Mucosa of descending colon (tissue), 3 donors: ENCODE data around the gene HMCN2. TPM values are rescaled to one million over a fixed set of nuclear protein-coding genes. Genes with fewer than 3 reads are reported as not detected.

Experiments
- ATAC-seq: fragments of 200-7000 bp; cut with Tn5 transposase; one replicate; pipeline ENCODE4 v1.9.1; 2020; ENCODE audit warnings: mild to moderate bottlenecking, moderate library complexity
- DNase-seq, 3 donors: peaks; one replicate each; pipeline ENCODE4 v3.0.0-alpha.2; 2020
- H3K36me3 ChIP-seq: fragments of 200-600 bp; one replicate; pipeline ENCODE4 v1.8.0; 2021; ENCODE audit warnings: low read depth, mild to moderate bottlenecking
- H3K4me1 ChIP-seq: fragments of 200-600 bp; one replicate; pipeline ENCODE4 v1.8.0; 2021; ENCODE audit warnings: low read depth, mild to moderate bottlenecking
- H3K4me3 ChIP-seq: fragments of 200-600 bp; one replicate; pipeline ENCODE4 v1.8.0; 2021; ENCODE audit warnings: mild to moderate bottlenecking
- H3K9me3 ChIP-seq: fragments of 200-600 bp; one replicate; pipeline ENCODE4 v1.8.0; 2021; ENCODE audit warnings: mild to moderate bottlenecking
- CTCF ChIP-seq: fragments of 200-600 bp; IDR thresholded peaks from one replicate; pipeline ENCODE4 v1.8.0; 2022; ENCODE audit warnings: antibody characterized with exemption, mild to moderate bottlenecking
- intact Hi-C, 2 donors: fragments of 100-400 bp; cut with DNase I in 1 of 2; cut with micrococcal nuclease in 1 of 2; formaldehyde crosslinking; loops; one replicate each; pipeline versions ENCODE4 v1.11.0 to v1.11.1; 2022; cut with DNase I, micrococcal nuclease
- total RNA-seq, 3 donors: library from RNA; stranded (reverse); fragmentation: NEBNext Ultra II Directional in 2 of 3; extraction: Animal tissue kit (Norgen Biotek cat#: 25700) in 2 of 3; gene quantifications; one replicate each; pipeline versions ENCODE4 v1.2.1 to v1.2.4, GENCODE V29; 2021 to 2023
- donor health status: DM: no; HTN: no; CAD: no; lungs with moderate emphysema.
- donor health status: DM: no; HTN: no; CAD: no.
- donor health status: DM: no; HTN: yes; CAD: no.

HMCN2 gene
- total RNA-seq, 3 donors from 2014 or later, result 28.1 to 40.5 (median 33.2) TPM

- ATAC-seq, result no peak
- peak in 1 of 3 donors; percentile 36 for DNase-seq
- Histone ChIP-seq H3K4me1 (no peaks in the 10 kb centered on the region), H3K9me3 (no peaks in the 10 kb centered on the region), H3K4me3 (no peak overlapping the region), H3K36me3 (no peaks in the 10 kb centered on the region)
- intact Hi-C loops, result loop anchor here in 1 of 2 donors (5.0 kb wide), 1 partner anchor 224 kb away; no protein-coding TSS in a partner anchor
- no peak for TF ChIP-seq CTCF
Observed at GRCh38 chr9:130458027-130458803, 192.7 kb downstream of the HMCN2 start.

GRCh38 chr9:130458804-130459067 is 193.2 kb downstream of the HMCN2 start:
- ATAC-seq, result no peak
- H3K4me3 ChIP-seq, result no peak overlapping the region
- no peaks in the 10 kb centered on the region for H3K36me3 ChIP-seq
- DNase-seq, result no peak
- TF ChIP-seq CTCF, result no peak
- H3K4me1 ChIP-seq, result no peaks in the 10 kb centered on the region
- H3K9me3 ChIP-seq, result no peaks in the 10 kb centered on the region
- intact Hi-C loops, result loop anchor here in 1 of 2 donors (5.0 kb wide), 1 partner anchor 224 kb away; no protein-coding TSS in a partner anchor

GRCh38 chr9:130459151-130459550 is 193.6 kb downstream of the HMCN2 start:
- H3K4me3 ChIP-seq, result no peak overlapping the region
- TF ChIP-seq CTCF, result no peak
- intact Hi-C loops, result loop anchor here in 1 of 2 donors (5.0 kb wide), 1 partner anchor 223 kb away; no protein-coding TSS in a partner anchor
- DNase-seq (no peak), ATAC-seq (no peak)
- no peaks in the 10 kb centered on the region for H3K4me1 ChIP-seq
- H3K36me3 ChIP-seq, result no peaks in the 10 kb centered on the region
- no peaks in the 10 kb centered on the region for H3K9me3 ChIP-seq

- H3K36me3 ChIP-seq, result no peaks in the 10 kb centered on the region
- no peak for TF ChIP-seq CTCF
- no peaks in the 10 kb centered on the region for H3K4me1 ChIP-seq
- DNase-seq (no peak), ATAC-seq (no peak)
- no peak overlapping the region for H3K4me3 ChIP-seq
- no peaks in the 10 kb centered on the region for H3K9me3 ChIP-seq
- intact Hi-C loops, result loop anchor here (5.0 kb wide), 1 partner anchor 222 kb away; no protein-coding TSS in a partner anchor
Observed at GRCh38 chr9:130459941-130460669, 194.5 kb downstream of the HMCN2 start.

- Histone ChIP-seq H3K4me3 (no peak overlapping the region), H3K4me1 (no peaks in the 10 kb centered on the region), H3K36me3 (no peaks in the 10 kb centered on the region), H3K9me3 (no peaks in the 10 kb centered on the region)
- ATAC-seq (peak; percentile 67), DNase-seq (peak in 2 of 3 donors; percentile 73 to 74)
- TF ChIP-seq CTCF, result peak; percentile 80
- intact Hi-C loops, result loop anchor here in 1 of 2 donors (5.0 kb wide), 1 partner anchor 221 kb away; no protein-coding TSS in a partner anchor
Observed at GRCh38 chr9:130461218-130461630, 195.7 kb downstream of the HMCN2 start.
